Effector memory CD4-positive, alpha-beta T cell (primary cell): Measurements from ENCODE around the gene GLTP.

Experiments used
- DNase-seq, 3 donors: peaks; one replicate each; pipeline ENCODE4 v3.0.0-alpha.2; 2020
- H3K27ac ChIP-seq: 2 replicates; pipeline ENCODE4 v1.7.0; 2013; ENCODE audit warnings: mild to moderate bottlenecking, low read length, moderate library complexity; ENCODE audit not compliant: insufficient read depth, poor library complexity, severe bottlenecking
- H3K27me3 ChIP-seq: replicated peaks from 2 replicates; pipeline ENCODE4 v1.7.0; 2013; ENCODE audit warnings: mild to moderate bottlenecking, low read length; ENCODE audit not compliant: insufficient read depth, control insufficient read depth, poor library complexity, severe bottlenecking
- H3K36me3 ChIP-seq: 2 replicates; pipeline ENCODE4 v1.7.0; 2013; ENCODE audit warnings: mild to moderate bottlenecking, low read length, moderate library complexity; ENCODE audit not compliant: control insufficient read depth, insufficient read depth
- H3K4me1 ChIP-seq: 2 replicates; pipeline ENCODE4 v1.7.0; 2013; ENCODE audit warnings: low read length, mild to moderate bottlenecking; ENCODE audit not compliant: control insufficient read depth, insufficient read depth, poor library complexity, severe bottlenecking
- H3K4me3 ChIP-seq: 2 replicates; pipeline ENCODE4 v1.7.0; 2013; ENCODE audit warnings: low read length, low read depth, mild to moderate bottlenecking; ENCODE audit not compliant: insufficient read depth, poor library complexity, severe bottlenecking
- H3K9me3 ChIP-seq: 2 replicates; pipeline ENCODE4 v1.7.0; 2013; ENCODE audit warnings: mild to moderate bottlenecking, low read length, moderate library complexity; ENCODE audit not compliant: control insufficient read depth

Gene GLTP

GRCh38 chr12:109815757-109816617 is 64.4 kb downstream of the GLTP start:
- no peaks in the 10 kb centered on the region for H3K4me1 ChIP-seq
- no peak for DNase-seq
- H3K36me3 ChIP-seq = no peaks in the 10 kb centered on the region
- H3K9me3 ChIP-seq = no peaks in the 10 kb centered on the region
- no peak overlapping the region for H3K27ac ChIP-seq
- H3K4me3 ChIP-seq = no peak overlapping the region
- H3K27me3 ChIP-seq = no peaks in the 10 kb centered on the region

GRCh38 chr12:109815225-109815624 is 65.1 kb downstream of the GLTP start:
- no peaks in the 10 kb centered on the region for H3K9me3 ChIP-seq

GRCh38 chr12:109814600-109815150 is 65.7 kb downstream of the GLTP start:
- Histone ChIP-seq H3K4me3 (no peak overlapping the region), H3K27ac (no peak overlapping the region), H3K36me3 (no peaks in the 10 kb centered on the region), H3K9me3 (no peaks in the 10 kb centered on the region), H3K4me1 (no peaks in the 10 kb centered on the region), H3K27me3 (no peaks in the 10 kb centered on the region)
- no peak for DNase-seq

More at GRCh38 chr12:109815225-109815624, 65.1 kb downstream of the GLTP start:
- no peak for DNase-seq
- Histone ChIP-seq H3K36me3 (no peaks in the 10 kb centered on the region), H3K4me3 (no peak overlapping the region), H3K27ac (no peak overlapping the region), H3K4me1 (no peaks in the 10 kb centered on the region), H3K27me3 (no peaks in the 10 kb centered on the region)

- no peak for DNase-seq
- Histone ChIP-seq H3K27me3 (no peaks in the 10 kb centered on the region), H3K4me3 (no peak overlapping the region), H3K27ac (no peak overlapping the region), H3K9me3 (no peaks in the 10 kb centered on the region), H3K4me1 (no peaks in the 10 kb centered on the region), H3K36me3 (no peaks in the 10 kb centered on the region)
Observed at GRCh38 chr12:109813810-109814416, 66.4 kb downstream of the GLTP start.

- no peak overlapping the region for H3K4me3 ChIP-seq
- no peak overlapping the region for H3K27ac ChIP-seq
- H3K4me1 ChIP-seq = no peaks in the 10 kb centered on the region
- no peaks in the 10 kb centered on the region for H3K27me3 ChIP-seq
- H3K36me3 ChIP-seq = no peaks in the 10 kb centered on the region
- no peaks in the 10 kb centered on the region for H3K9me3 ChIP-seq
- no peak for DNase-seq
Observed at GRCh38 chr12:109811624-109811995, 68.7 kb downstream of the GLTP start.

- Histone ChIP-seq H3K4me1 (no peaks in the 10 kb centered on the region), H3K27ac (no peak overlapping the region), H3K36me3 (no peaks in the 10 kb centered on the region), H3K27me3 (no peaks in the 10 kb centered on the region), H3K4me3 (no peak overlapping the region), H3K9me3 (no peaks in the 10 kb centered on the region)
- no peak for DNase-seq
Observed at GRCh38 chr12:109810954-109811623, 69.3 kb downstream of the GLTP start.

- Histone ChIP-seq H3K9me3 (no peaks in the 10 kb centered on the region), H3K4me1 (no peaks in the 10 kb centered on the region), H3K27me3 (no peaks in the 10 kb centered on the region), H3K4me3 (no peak overlapping the region), H3K27ac (no peak overlapping the region), H3K36me3 (no peaks in the 10 kb centered on the region)
- DNase-seq = no peak
Observed at GRCh38 chr12:109808876-109809646, 71.3 kb downstream of the GLTP start.

GRCh38 chr12:109807954-109808643 is 72.2 kb downstream of the GLTP start:
- Histone ChIP-seq H3K27me3 (no peaks in the 10 kb centered on the region), H3K4me3 (no peak overlapping the region), H3K27ac (no peak overlapping the region), H3K36me3 (no peaks in the 10 kb centered on the region), H3K4me1 (no peaks in the 10 kb centered on the region), H3K9me3 (no peaks in the 10 kb centered on the region)
- no peak for DNase-seq
